ENCODE results near the gene MEAK7.

MEAK7 gene

GRCh38 chr16:84514874-84515835 is 10.7 kb upstream of the MEAK7 start:
- Histone ChIP-seq H3K14ac (ENCODE audit: low read length) (peak overlapping the region; percentile 28), H3K9ac (ENCODE audit: low read depth, low read length, poor library complexity) (peak overlapping the region; percentile 68), H3K4me3 (ENCODE audit: low read length in 2 of 2) (no peak overlapping the region), H3K4ac (ENCODE audit: low read length) (no peak overlapping the region), H3K18ac (ENCODE audit: low read length) (peak overlapping the region; percentile 73), H2BK15ac (ENCODE audit: low read length) (peak overlapping the region; percentile 90), H2AK5ac (ENCODE audit: low read depth, low read length) (peak overlapping the region; percentile 9), H4K8ac (ENCODE audit: low read depth, low read length) (no peak overlapping the region), H3K4me1 (ENCODE audit: control insufficient read depth in 2 of 2, insufficient read depth in 1 of 2, low read depth in 1 of 2, low read length in 2 of 2) (peaks cover 17 to 23% of the 10 kb centered on the region in 2 donors), H3K23ac (ENCODE audit: low read depth, low read length, poor library complexity) (no peak overlapping the region), H4K91ac (ENCODE audit: low read depth, low read length, poor library complexity) (no peak overlapping the region), H2BK12ac (ENCODE audit: low read length) (no peak overlapping the region), H2BK120ac (ENCODE audit: low read depth, low read length) (no peak overlapping the region), H2BK5ac (ENCODE audit: low read length) (peak overlapping the region; percentile 79), H2AFZ (ENCODE audit: low read length) (peak overlapping the region; percentile 47), H3K36me3 (replicated peaks in 1 of 2; ENCODE audit: control insufficient read depth in 2 of 2, insufficient read depth in 2 of 2, low read length in 2 of 2) (no peaks in the 10 kb centered on the region), H3K27ac (replicated peaks; ENCODE audit: low read length) (peak overlapping the region; percentile 13), H3K9me3 (replicated peaks in 1 of 2; ENCODE audit: control insufficient read depth in 2 of 2, insufficient read depth in 1 of 2, low read depth in 1 of 2, low read length in 2 of 2) (no peaks in the 10 kb centered on the region), H3K79me1 (ENCODE audit: low read depth, low read length) (no peaks in the 10 kb centered on the region), H3K4me2 (ENCODE audit: insufficient read depth, low read length, poor library complexity, severe bottlenecking) (no peak overlapping the region), H3K27me3 (ENCODE audit: control insufficient read depth in 3 of 3, insufficient read depth in 3 of 3, low read depth in 1 of 3, low read length in 3 of 3) (no peaks in the 10 kb centered on the region)
- no peak for DNase-seq (ENCODE audit: low spot score)
- WGBS, 2 donors (ENCODE audit: extremely low coverage in 2 of 2, insufficient read length in 2 of 2, insufficient replicate concordance in 1 of 2), result no CpG with 5 or more reads among the region's 26 CpGs

GRCh38 chr16:84514295-84514873 is 9.9 kb upstream of the MEAK7 start:
- no CpG with 5 or more reads among the region's 14 CpGs for WGBS, 2 donors (ENCODE audit: extremely low coverage in 2 of 2, insufficient read length in 2 of 2, insufficient replicate concordance in 1 of 2)
- no peak overlapping the region for H4K91ac ChIP-seq (ENCODE audit: low read depth, low read length, poor library complexity)
- no peaks in the 10 kb centered on the region for H3K27me3 ChIP-seq (ENCODE audit: control insufficient read depth in 3 of 3, insufficient read depth in 3 of 3, low read depth in 1 of 3, low read length in 3 of 3)
- H3K18ac ChIP-seq (ENCODE audit: low read length), result peak overlapping the region; percentile 81
- no peak overlapping the region for H3K4me2 ChIP-seq (ENCODE audit: insufficient read depth, low read length, poor library complexity, severe bottlenecking)
- no peaks in the 10 kb centered on the region for H3K36me3 ChIP-seq (replicated peaks in 1 of 2; ENCODE audit: control insufficient read depth in 2 of 2, insufficient read depth in 2 of 2, low read length in 2 of 2)
- H3K14ac ChIP-seq (ENCODE audit: low read length), result no peak overlapping the region
- H2BK12ac ChIP-seq (ENCODE audit: low read length), result peak overlapping the region; percentile 86
- peak overlapping the region; percentile 51 for H2BK120ac ChIP-seq (ENCODE audit: low read depth, low read length)
- no peak overlapping the region for H3K23ac ChIP-seq (ENCODE audit: low read depth, low read length, poor library complexity)
- H3K4me3 ChIP-seq (ENCODE audit: low read length in 2 of 2), result no peak overlapping the region
- H3K27ac ChIP-seq (replicated peaks; ENCODE audit: low read length), result peak overlapping the region; percentile 9
- peak overlapping the region; percentile 47 for H2AFZ ChIP-seq (ENCODE audit: low read length)
- no peak overlapping the region for H4K8ac ChIP-seq (ENCODE audit: low read depth, low read length)
- H3K9me3 ChIP-seq (replicated peaks in 1 of 2; ENCODE audit: control insufficient read depth in 2 of 2, insufficient read depth in 1 of 2, low read depth in 1 of 2, low read length in 2 of 2), result no peaks in the 10 kb centered on the region
- peak overlapping the region; percentile 12 for H3K4ac ChIP-seq (ENCODE audit: low read length)
- H2AK5ac ChIP-seq (ENCODE audit: low read depth, low read length), result peak overlapping the region; percentile 49
- H3K4me1 ChIP-seq (ENCODE audit: control insufficient read depth in 2 of 2, insufficient read depth in 1 of 2, low read depth in 1 of 2, low read length in 2 of 2), result peaks cover 16 to 28% of the 10 kb centered on the region in 2 donors
- DNase-seq (ENCODE audit: low spot score), result no peak
- peak overlapping the region; percentile 90 for H2BK15ac ChIP-seq (ENCODE audit: low read length)
- no peaks in the 10 kb centered on the region for H3K79me1 ChIP-seq (ENCODE audit: low read depth, low read length)
- no peak overlapping the region for H2BK5ac ChIP-seq (ENCODE audit: low read length)
- no peak overlapping the region for H3K9ac ChIP-seq (ENCODE audit: low read depth, low read length, poor library complexity)

GRCh38 chr16:84513666-84514065 is 9.2 kb upstream of the MEAK7 start:
- peak overlapping the region; percentile 5 for H2BK15ac ChIP-seq (ENCODE audit: low read length)
- H4K91ac ChIP-seq (ENCODE audit: low read depth, low read length, poor library complexity), result no peak overlapping the region
- no peak overlapping the region for H4K8ac ChIP-seq (ENCODE audit: low read depth, low read length)
- H3K23ac ChIP-seq (ENCODE audit: low read depth, low read length, poor library complexity), result no peak overlapping the region
- H2AFZ ChIP-seq (ENCODE audit: low read length), result peak overlapping the region; percentile 9
- no peak overlapping the region for H3K4me2 ChIP-seq (ENCODE audit: insufficient read depth, low read length, poor library complexity, severe bottlenecking)
- H2AK5ac ChIP-seq (ENCODE audit: low read depth, low read length), result peak overlapping the region; percentile 8
- no peaks in the 10 kb centered on the region for H3K79me1 ChIP-seq (ENCODE audit: low read depth, low read length)
- H3K4me3 ChIP-seq (ENCODE audit: low read length in 2 of 2), result no peak overlapping the region
- no peak overlapping the region for H3K4ac ChIP-seq (ENCODE audit: low read length)
- no CpG with 5 or more reads among the region's 11 CpGs for WGBS, 2 donors (ENCODE audit: extremely low coverage in 2 of 2, insufficient read length in 2 of 2, insufficient replicate concordance in 1 of 2)
- peaks cover 16 to 35% of the 10 kb centered on the region in 2 donors for H3K4me1 ChIP-seq (ENCODE audit: control insufficient read depth in 2 of 2, insufficient read depth in 1 of 2, low read depth in 1 of 2, low read length in 2 of 2)
- no peaks in the 10 kb centered on the region for H3K36me3 ChIP-seq (replicated peaks in 1 of 2; ENCODE audit: control insufficient read depth in 2 of 2, insufficient read depth in 2 of 2, low read length in 2 of 2)
- no peak overlapping the region for H2BK12ac ChIP-seq (ENCODE audit: low read length)
- H3K14ac ChIP-seq (ENCODE audit: low read length), result no peak overlapping the region
- no peak overlapping the region for H3K18ac ChIP-seq (ENCODE audit: low read length)
- no peak for DNase-seq (ENCODE audit: low spot score)
- H2BK5ac ChIP-seq (ENCODE audit: low read length), result no peak overlapping the region
- H3K9ac ChIP-seq (ENCODE audit: low read depth, low read length, poor library complexity), result no peak overlapping the region
- H3K27ac ChIP-seq (replicated peaks; ENCODE audit: low read length), result no peak overlapping the region
- no peaks in the 10 kb centered on the region for H3K27me3 ChIP-seq (ENCODE audit: control insufficient read depth in 3 of 3, insufficient read depth in 3 of 3, low read depth in 1 of 3, low read length in 3 of 3)
- no peaks in the 10 kb centered on the region for H3K9me3 ChIP-seq (replicated peaks in 1 of 2; ENCODE audit: control insufficient read depth in 2 of 2, insufficient read depth in 1 of 2, low read depth in 1 of 2, low read length in 2 of 2)
- H2BK120ac ChIP-seq (ENCODE audit: low read depth, low read length), result no peak overlapping the region

GRCh38 chr16:84513123-84513522 is 8.7 kb upstream of the MEAK7 start:
- H3K4me3 ChIP-seq (ENCODE audit: low read length in 2 of 2), result no peak overlapping the region
- no peak overlapping the region for H4K8ac ChIP-seq (ENCODE audit: low read depth, low read length)
- H3K9ac ChIP-seq (ENCODE audit: low read depth, low read length, poor library complexity), result no peak overlapping the region
- no peak overlapping the region for H3K14ac ChIP-seq (ENCODE audit: low read length)
- no peaks in the 10 kb centered on the region for H3K36me3 ChIP-seq (replicated peaks in 1 of 2; ENCODE audit: control insufficient read depth in 2 of 2, insufficient read depth in 2 of 2, low read length in 2 of 2)
- H3K23ac ChIP-seq (ENCODE audit: low read depth, low read length, poor library complexity), result no peak overlapping the region
- peaks cover 16 to 40% of the 10 kb centered on the region in 2 donors for H3K4me1 ChIP-seq (ENCODE audit: control insufficient read depth in 2 of 2, insufficient read depth in 1 of 2, low read depth in 1 of 2, low read length in 2 of 2)
- no peak overlapping the region for H3K4ac ChIP-seq (ENCODE audit: low read length)
- H2BK120ac ChIP-seq (ENCODE audit: low read depth, low read length), result no peak overlapping the region
- H2BK5ac ChIP-seq (ENCODE audit: low read length), result no peak overlapping the region
- H2AFZ ChIP-seq (ENCODE audit: low read length), result peak overlapping the region; percentile 9
- peak overlapping the region; percentile 8 for H2AK5ac ChIP-seq (ENCODE audit: low read depth, low read length)
- H2BK15ac ChIP-seq (ENCODE audit: low read length), result no peak overlapping the region
- H3K27me3 ChIP-seq (ENCODE audit: control insufficient read depth in 3 of 3, insufficient read depth in 3 of 3, low read depth in 1 of 3, low read length in 3 of 3), result no peaks in the 10 kb centered on the region
- no peaks in the 10 kb centered on the region for H3K79me1 ChIP-seq (ENCODE audit: low read depth, low read length)
- no peaks in the 10 kb centered on the region for H3K9me3 ChIP-seq (replicated peaks in 1 of 2; ENCODE audit: control insufficient read depth in 2 of 2, insufficient read depth in 1 of 2, low read depth in 1 of 2, low read length in 2 of 2)
- no peak overlapping the region for H3K27ac ChIP-seq (replicated peaks; ENCODE audit: low read length)
- H4K91ac ChIP-seq (ENCODE audit: low read depth, low read length, poor library complexity), result no peak overlapping the region
- WGBS, 2 donors (ENCODE audit: extremely low coverage in 2 of 2, insufficient read length in 2 of 2, insufficient replicate concordance in 1 of 2), result no CpG with 5 or more reads among the region's 10 CpGs
- no peak overlapping the region for H3K4me2 ChIP-seq (ENCODE audit: insufficient read depth, low read length, poor library complexity, severe bottlenecking)
- H2BK12ac ChIP-seq (ENCODE audit: low read length), result no peak overlapping the region
- H3K18ac ChIP-seq (ENCODE audit: low read length), result no peak overlapping the region
- DNase-seq (ENCODE audit: low spot score), result no peak

All from neuronal stem cell (in vitro differentiated cells).